A549 (cell line): Measurements from ENCODE around the gene DPEP3.

ENCODE experiments used
- CBX2 ChIP-seq: fragments of 200-600 bp; sonication (generic); IDR thresholded peaks from 2 replicates; pipeline ENCODE4 v1.6.1; 2016; ENCODE audit warnings: low read depth, mild to moderate bottlenecking, borderline replicate concordance
- CHD4 ChIP-seq: fragments of 200-600 bp; sonication (generic); IDR thresholded peaks from 2 replicates; pipeline ENCODE4 v1.6.1; 2016; ENCODE audit warnings: antibody characterized with exemption, mild to moderate bottlenecking, borderline replicate concordance
- CTCF ChIP-seq: fragments of >200 bp; sonication (Bioruptor Twin); formaldehyde crosslinking; IDR thresholded peaks from 3 replicates; pipeline ENCODE4 v1.5.1; 2016
- POLR2A ChIP-seq: IDR thresholded peaks from 2 replicates; pipeline ENCODE4 v1.6.1; 2012; ENCODE audit warnings: mild to moderate bottlenecking, low read length

GRCh38 chr16:67977005-67977404 is 3.3 kb downstream of the DPEP3 start:
- TF ChIP-seq POLR2A (no peak), CTCF (no peak), CBX2 (no peak), CHD4 (no peak)
